ENCODE results near the gene TKTL1.
"Not testable (repeated sequence)": the region's sequence is repeated elsewhere in the genome, so short reads cannot be mapped to it uniquely, and the experiment has no call there.

- TF ChIP-seq CTCF (conservative IDR thresholded peaks at IDR 0.05; ENCODE audit: low read length); EZH2phosphoT487 (IDR thresholded peaks at IDR 0.05; ENCODE audit: borderline replicate concordance, low read depth, low read length): not testable (repeated sequence)
Measured at GRCh38 chrX:154269245-154269644, 26.4 kb upstream of the TKTL1 start.
